ENCODE data around the gene TAF7L. TPM values are rescaled to one million over a fixed set of nuclear protein-coding genes. Genes with fewer than 3 reads are reported as not detected.

The TAF7L gene
- total RNA-seq, 1 experiment from 2014 or later: 0.24 TPM

- Histone ChIP-seq H3K36me3 (ENCODE audit: low read depth) (no peaks in the 10 kb centered on the region), H4K20me1 (ENCODE audit: insufficient read depth) (no peaks in the 10 kb centered on the region), H3K9me3 (ENCODE audit: insufficient read depth, low read depth) (no peaks in the 10 kb centered on the region), H3K27ac (no peak overlapping the region), H3K9me2 (ENCODE audit: insufficient read depth) (no peaks in the 10 kb centered on the region), H3F3A (ENCODE audit: insufficient read depth, low read depth) (no peaks in the 10 kb centered on the region), H3K4me3 (no peak overlapping the region), H3K4me1 (replicated peaks; ENCODE audit: insufficient read depth) (no peaks in the 10 kb centered on the region), H3K27me3 (ENCODE audit: insufficient read depth, low read depth) (no peaks in the 10 kb centered on the region), H2AFZ (no peak overlapping the region), H3K79me2 (ENCODE audit: low read depth) (no peaks in the 10 kb centered on the region), H3K4me2 (no peak overlapping the region)
- POLR2A ChIA-PET (ENCODE audit: unreplicated experiment): no interaction called here
- CTCF ChIA-PET: no interaction called here
- DNase-seq: no peak
- no TSS peak for BruUV-seq (replicated peaks)
- intact Hi-C loops (cut with micrococcal nuclease; ENCODE audit: unreplicated experiment): no loop called here
- TF ChIP-seq CTCF (conservative IDR thresholded peaks at IDR 0.05) (no peak), EZH2 (IDR thresholded peaks at IDR 0.05; ENCODE audit: low read depth) (no peak)
These were observed 33.5 kb downstream of the TAF7L start for GRCh38 chrX:101257448-101258258.

GRCh38 chrX:101252634-101253033 is 38.5 kb downstream of the TAF7L start:
- Histone ChIP-seq H3K27me3 (ENCODE audit: insufficient read depth, low read depth) (no peaks in the 10 kb centered on the region), H3K4me2 (no peak overlapping the region), H3F3A (ENCODE audit: insufficient read depth, low read depth) (no peaks in the 10 kb centered on the region), H3K27ac (no peak overlapping the region), H3K36me3 (ENCODE audit: low read depth) (no peaks in the 10 kb centered on the region), H3K9me3 (ENCODE audit: insufficient read depth, low read depth) (no peaks in the 10 kb centered on the region), H3K4me1 (replicated peaks; ENCODE audit: insufficient read depth) (no peaks in the 10 kb centered on the region), H3K4me3 (no peak overlapping the region), H2AFZ (no peak overlapping the region), H4K20me1 (ENCODE audit: insufficient read depth) (no peaks in the 10 kb centered on the region), H3K9me2 (ENCODE audit: insufficient read depth) (no peaks in the 10 kb centered on the region), H3K79me2 (ENCODE audit: low read depth) (no peaks in the 10 kb centered on the region)
- TF ChIP-seq CTCF (conservative IDR thresholded peaks at IDR 0.05) (no peak), EZH2 (IDR thresholded peaks at IDR 0.05; ENCODE audit: low read depth) (no peak)
- CTCF ChIA-PET: no interaction called here
- no peak for DNase-seq
- no TSS peak for BruUV-seq (replicated peaks)
- POLR2A ChIA-PET (ENCODE audit: unreplicated experiment): no interaction called here
- intact Hi-C loops (cut with micrococcal nuclease; ENCODE audit: unreplicated experiment): no loop called here

DNA sequence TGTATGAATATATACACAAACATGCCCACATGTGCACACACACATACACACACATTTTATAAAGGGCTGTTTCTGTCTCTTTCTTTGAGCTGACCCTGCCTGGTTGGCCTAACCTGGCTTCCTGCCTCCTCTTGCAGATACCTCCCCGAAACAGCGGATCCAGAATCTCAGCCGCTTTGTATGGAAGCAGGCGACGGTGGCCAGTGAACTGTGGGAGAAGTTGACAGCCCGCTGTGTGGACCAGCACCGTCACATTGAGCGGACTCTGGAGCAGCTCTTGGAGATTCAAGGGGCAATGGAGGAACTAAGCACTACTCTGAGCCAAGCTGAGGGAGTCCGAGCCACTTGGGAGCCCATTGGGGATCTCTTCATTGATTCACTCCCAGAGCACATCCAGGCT is 49.6 kb downstream of the TAF7L start:
- H3K4me1 ChIP-seq (replicated peaks; ENCODE audit: insufficient read depth): no peaks in the 10 kb centered on the region
- H3F3A ChIP-seq (ENCODE audit: insufficient read depth, low read depth): no peaks in the 10 kb centered on the region
- no peaks in the 10 kb centered on the region for H3K27me3 ChIP-seq (ENCODE audit: insufficient read depth, low read depth)
- H3K36me3 ChIP-seq (ENCODE audit: low read depth): no peaks in the 10 kb centered on the region
- no peaks in the 10 kb centered on the region for H3K9me3 ChIP-seq (ENCODE audit: insufficient read depth, low read depth)
- H3K79me2 ChIP-seq (ENCODE audit: low read depth): no peaks in the 10 kb centered on the region
- no peak overlapping the region for H3K27ac ChIP-seq
- DNase-seq: no peak
- TF ChIP-seq CTCF (conservative IDR thresholded peaks at IDR 0.05) (no peak), EZH2 (IDR thresholded peaks at IDR 0.05; ENCODE audit: low read depth) (no peak)
- no peak overlapping the region for H3K4me3 ChIP-seq
- ChIA-PET POLR2A (ENCODE audit: unreplicated experiment) (no interaction called here), CTCF (no interaction called here)
- BruUV-seq (replicated peaks): no TSS peak
- intact Hi-C loops (cut with micrococcal nuclease; ENCODE audit: unreplicated experiment): no loop called here
- H3K4me2 ChIP-seq: no peak overlapping the region
- no peaks in the 10 kb centered on the region for H4K20me1 ChIP-seq (ENCODE audit: insufficient read depth)
- no peaks in the 10 kb centered on the region for H3K9me2 ChIP-seq (ENCODE audit: insufficient read depth)
- no peak overlapping the region for H2AFZ ChIP-seq

Data from PC-9 (cell line).